Coronary artery (tissue), 2 donors: ENCODE results near the gene AHCYL2.
"Not testable (repeated sequence)": the region's sequence is repeated elsewhere in the genome, so short reads cannot be mapped to it uniquely, and the experiment has no call there.

Experiments used
- DNase-seq: peaks from one replicate; pipeline ENCODE4 v3.0.0-alpha.2; 2017; ENCODE audit warnings: low spot score
- H3K27ac ChIP-seq, 2 donors: fragments of 200-600 bp; sonication (generic); one replicate each; pipeline ENCODE4 v1.5.1; 2016 to 2019
- H3K4me3 ChIP-seq: fragments of 200-600 bp; sonication (generic); 2 replicates; pipeline ENCODE4 v1.5.1; 2016; ENCODE audit warnings: mild to moderate bottlenecking, moderate library complexity
- CTCF ChIP-seq: fragments of 200-600 bp; sonication (generic); IDR thresholded peaks from one replicate; pipeline ENCODE4 v1.5.1; 2019; ENCODE audit warnings: antibody characterized with exemption

AHCYL2 gene

DNA sequence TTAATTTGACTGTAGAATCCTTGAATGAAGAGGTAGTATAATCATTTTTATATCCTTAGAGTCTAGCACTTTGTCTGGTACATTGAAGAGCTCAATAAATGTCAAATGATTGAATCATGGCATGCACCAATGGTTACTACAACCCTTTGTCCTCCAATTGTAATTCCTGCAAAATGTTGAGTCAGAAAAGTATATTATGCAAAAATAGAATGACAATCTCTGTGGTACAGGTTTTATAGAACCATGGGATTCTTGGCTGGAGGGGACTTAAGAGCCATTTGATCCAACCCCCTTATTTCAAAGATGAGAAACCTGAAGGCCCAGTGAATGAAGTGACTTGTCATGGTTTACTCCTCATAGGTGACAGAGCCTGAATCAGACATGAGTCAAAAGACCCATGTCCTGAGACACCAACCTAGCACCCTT, 246.6 kb downstream of the AHCYL2 start:
- Histone ChIP-seq H3K4me3 (no peak overlapping the region), H3K27ac (no peak overlapping the region)
- TF ChIP-seq CTCF = no peak
- DNase-seq = no peak

GRCh38 chr7:129475931-129476330, 251.1 kb downstream of the AHCYL2 start:
- not testable (repeated sequence) for H3K4me3 ChIP-seq, H3K27ac ChIP-seq, DNase-seq

DNA sequence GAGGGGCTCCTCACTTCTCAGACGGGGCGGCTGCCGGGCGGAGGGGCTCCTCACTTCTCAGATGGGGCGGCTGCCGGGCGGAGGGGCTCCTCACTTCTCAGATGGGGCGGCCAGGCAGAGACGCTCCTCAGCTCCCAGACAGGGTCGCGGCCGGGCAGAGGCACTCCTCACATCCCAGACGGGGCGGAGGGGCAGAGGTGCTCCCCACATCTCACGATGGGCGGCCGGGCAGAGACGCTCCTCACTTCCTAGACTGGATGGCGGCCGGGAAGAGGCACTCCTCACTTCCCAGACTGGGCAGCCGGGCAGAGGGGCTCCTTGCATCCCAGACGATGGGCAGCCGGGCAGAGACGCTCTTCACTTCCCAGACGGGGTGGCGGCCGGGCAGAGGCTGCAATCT, 251.6 kb downstream of the AHCYL2 start:
- DNase-seq, H3K4me3 ChIP-seq, H3K27ac ChIP-seq: not testable (repeated sequence)
